Measurements from ENCODE around the gene GPS1.

The GPS1 gene

GRCh38 chr17:82056729-82057621 is 5.3 kb downstream of the GPS1 start:
- Mint-ChIP-seq H3K27me3 (no peaks in the 10 kb centered on the region), H3K4me3 (no peak overlapping the region), H3K36me3 (no peaks in the 10 kb centered on the region), H3K4me1 (peaks cover 7% of the 10 kb centered on the region), H3K9me3 (no peaks in the 10 kb centered on the region), H3K27ac (no peak overlapping the region)

- H3K9me3 Mint-ChIP-seq = no peaks in the 10 kb centered on the region
- no peak overlapping the region for H3K27ac Mint-ChIP-seq
- peaks cover 4% of the 10 kb centered on the region for H3K4me1 Mint-ChIP-seq
- no peaks in the 10 kb centered on the region for H3K36me3 Mint-ChIP-seq
- H3K4me3 Mint-ChIP-seq = no peak overlapping the region
- H3K27me3 Mint-ChIP-seq = no peaks in the 10 kb centered on the region
Measured at GRCh38 chr17:82058230-82058854, 6.6 kb downstream of the GPS1 start.

- Mint-ChIP-seq H3K4me3 (no peak overlapping the region), H3K27me3 (no peaks in the 10 kb centered on the region), H3K27ac (no peak overlapping the region), H3K36me3 (no peaks in the 10 kb centered on the region), H3K4me1 (peaks cover 3% of the 10 kb centered on the region), H3K9me3 (no peaks in the 10 kb centered on the region)
Measured at GRCh38 chr17:82058855-82059249, 7.2 kb downstream of the GPS1 start.

GRCh38 chr17:82059272-82060000 is 7.7 kb downstream of the GPS1 start:
- no peak overlapping the region for H3K4me3 Mint-ChIP-seq
- H3K36me3 Mint-ChIP-seq = no peaks in the 10 kb centered on the region
- H3K27me3 Mint-ChIP-seq = no peaks in the 10 kb centered on the region
- H3K27ac Mint-ChIP-seq = no peak overlapping the region
- no peaks in the 10 kb centered on the region for H3K9me3 Mint-ChIP-seq
- H3K4me1 Mint-ChIP-seq = peaks cover 3% of the 10 kb centered on the region

GRCh38 chr17:82060001-82060380 is 8.3 kb downstream of the GPS1 start:
- Mint-ChIP-seq H3K27ac (no peak overlapping the region), H3K4me1 (peaks cover 3% of the 10 kb centered on the region), H3K4me3 (no peak overlapping the region), H3K9me3 (no peaks in the 10 kb centered on the region), H3K36me3 (no peaks in the 10 kb centered on the region), H3K27me3 (no peaks in the 10 kb centered on the region)

GRCh38 chr17:82060614-82061013 is 8.9 kb downstream of the GPS1 start:
- Mint-ChIP-seq H3K4me1 (peaks cover 3% of the 10 kb centered on the region), H3K4me3 (no peak overlapping the region), H3K27ac (no peak overlapping the region), H3K9me3 (no peaks in the 10 kb centered on the region), H3K36me3 (no peaks in the 10 kb centered on the region), H3K27me3 (no peaks in the 10 kb centered on the region)

- no peak overlapping the region for H3K4me3 Mint-ChIP-seq
- no peaks in the 10 kb centered on the region for H3K9me3 Mint-ChIP-seq
- H3K27ac Mint-ChIP-seq = no peak overlapping the region
- H3K27me3 Mint-ChIP-seq = no peaks in the 10 kb centered on the region
- H3K4me1 Mint-ChIP-seq = peaks cover 5% of the 10 kb centered on the region
- H3K36me3 Mint-ChIP-seq = no peaks in the 10 kb centered on the region
Measured at GRCh38 chr17:82061047-82061925, 9.6 kb downstream of the GPS1 start.

- Mint-ChIP-seq H3K27me3 (no peaks in the 10 kb centered on the region), H3K27ac (peak overlapping the region; percentile 55), H3K4me1 (peaks cover 9% of the 10 kb centered on the region), H3K9me3 (no peaks in the 10 kb centered on the region), H3K36me3 (no peaks in the 10 kb centered on the region), H3K4me3 (no peak overlapping the region)
Measured at GRCh38 chr17:82062076-82062983, 10.6 kb downstream of the GPS1 start.

- Mint-ChIP-seq H3K27me3 (no peaks in the 10 kb centered on the region), H3K9me3 (no peaks in the 10 kb centered on the region)
Measured at GRCh38 chr17:82062984-82063368, 11.3 kb downstream of the GPS1 start.

GRCh38 chr17:82063424-82064415 is 12.0 kb downstream of the GPS1 start:
- H3K9me3 Mint-ChIP-seq = no peaks in the 10 kb centered on the region
- no peaks in the 10 kb centered on the region for H3K36me3 Mint-ChIP-seq
- peak overlapping the region; percentile 74 for H3K4me3 Mint-ChIP-seq
- peak overlapping the region; percentile 51 for H3K27ac Mint-ChIP-seq
- no peaks in the 10 kb centered on the region for H3K27me3 Mint-ChIP-seq
- H3K4me1 Mint-ChIP-seq = peaks cover 9% of the 10 kb centered on the region

More at GRCh38 chr17:82062984-82063368, 11.3 kb downstream of the GPS1 start:
- Mint-ChIP-seq H3K27ac (no peak overlapping the region), H3K4me1 (peaks cover 9% of the 10 kb centered on the region), H3K4me3 (no peak overlapping the region), H3K36me3 (no peaks in the 10 kb centered on the region)

GRCh38 chr17:82064433-82065192 is 12.9 kb downstream of the GPS1 start:
- no peaks in the 10 kb centered on the region for H3K27me3 Mint-ChIP-seq
- H3K27ac Mint-ChIP-seq = peak overlapping the region; percentile 51
- peaks cover 9% of the 10 kb centered on the region for H3K4me1 Mint-ChIP-seq

GRCh38 chr17:82065193-82065637 is 13.5 kb downstream of the GPS1 start:
- Mint-ChIP-seq H3K4me3 (peak overlapping the region; percentile 74), H3K9me3 (no peaks in the 10 kb centered on the region), H3K27me3 (no peaks in the 10 kb centered on the region), H3K4me1 (peaks cover 7% of the 10 kb centered on the region), H3K27ac (no peak overlapping the region), H3K36me3 (no peaks in the 10 kb centered on the region)

More at GRCh38 chr17:82064433-82065192, 12.9 kb downstream of the GPS1 start:
- Mint-ChIP-seq H3K36me3 (no peaks in the 10 kb centered on the region), H3K9me3 (no peaks in the 10 kb centered on the region), H3K4me3 (peak overlapping the region; percentile 74)
